GM23248 (cell line): ENCODE results near the gene HIVEP1.

Experiments
- EZH2 ChIP-seq: fragments of 200-600 bp; sonication (generic); IDR thresholded peaks from 2 replicates; pipeline ENCODE4 v1.6.1; 2018; ENCODE audit warnings: antibody characterized with exemption, mild to moderate bottlenecking; ENCODE audit not compliant: insufficient read depth, poor library complexity, severe bottlenecking
- EZH2phosphoT487 ChIP-seq: fragments of 200-600 bp; sonication (generic); IDR thresholded peaks from 2 replicates; pipeline ENCODE4 v1.6.1; 2018; ENCODE audit warnings: antibody characterized with exemption, moderate library complexity, mild to moderate bottlenecking, low read depth; ENCODE audit not compliant: insufficient read depth

GRCh38 chr6:12066297-12066696 is 54.2 kb downstream of the HIVEP1 start:
- TF ChIP-seq EZH2 (no peak), EZH2phosphoT487 (no peak)
